ENCODE results near the gene GIPC3.

GRCh38 chr19:3537438-3538240 is 47.6 kb upstream of the GIPC3 start:
- TF ChIP-seq POLR2AphosphoS5 (IDR thresholded peaks at IDR 0.05; ENCODE audit: low read depth, low read length) = no peak; the same call in 1 of the 2 replicates
- TF ChIP-seq FOXP2 (optimal IDR thresholded peaks at IDR 0.05; ENCODE audit: borderline replicate concordance, extremely low read depth, extremely low read length, insufficient read depth) = no peak
- no peak for TF ChIP-seq TAF1 (IDR thresholded peaks at IDR 0.05; ENCODE audit: borderline replicate concordance, insufficient read depth, low read length)
- no peak for TF ChIP-seq REST (IDR thresholded peaks at IDR 0.05; ENCODE audit: insufficient read depth in 1 of 2, low read depth in 2 of 2, low read length in 2 of 2)

All from PFSK-1 (cell line).